ENCODE data around the gene C19orf53.

- TF ChIP-seq, protein P1, sequence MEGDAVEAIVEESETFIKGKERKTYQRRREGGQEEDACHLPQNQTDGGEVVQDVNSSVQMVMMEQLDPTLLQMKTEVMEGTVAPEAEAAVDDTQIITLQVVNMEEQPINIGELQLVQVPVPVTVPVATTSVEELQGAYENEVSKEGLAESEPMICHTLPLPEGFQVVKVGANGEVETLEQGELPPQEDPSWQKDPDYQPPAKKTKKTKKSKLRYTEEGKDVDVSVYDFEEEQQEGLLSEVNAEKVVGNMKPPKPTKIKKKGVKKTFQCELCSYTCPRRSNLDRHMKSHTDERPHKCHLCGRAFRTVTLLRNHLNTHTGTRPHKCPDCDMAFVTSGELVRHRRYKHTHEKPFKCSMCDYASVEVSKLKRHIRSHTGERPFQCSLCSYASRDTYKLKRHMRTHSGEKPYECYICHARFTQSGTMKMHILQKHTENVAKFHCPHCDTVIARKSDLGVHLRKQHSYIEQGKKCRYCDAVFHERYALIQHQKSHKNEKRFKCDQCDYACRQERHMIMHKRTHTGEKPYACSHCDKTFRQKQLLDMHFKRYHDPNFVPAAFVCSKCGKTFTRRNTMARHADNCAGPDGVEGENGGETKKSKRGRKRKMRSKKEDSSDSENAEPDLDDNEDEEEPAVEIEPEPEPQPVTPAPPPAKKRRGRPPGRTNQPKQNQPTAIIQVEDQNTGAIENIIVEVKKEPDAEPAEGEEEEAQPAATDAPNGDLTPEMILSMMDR (IDR thresholded peaks at IDR 0.05), result no peak
- TF ChIP-seq ZFX (IDR thresholded peaks at IDR 0.05; ENCODE audit: borderline replicate concordance), result no peak
Observed at GRCh38 chr19:13768510-13768909, 5.7 kb upstream of the C19orf53 start.
